Activated CD8-positive, alpha-beta T cell treated with anti-CD3 and anti-CD28 coated beads, Interleukin-2, amount 10 ng/mL, durations not matched to agents 7 days and 5 days (primary cell): ENCODE results near the gene TSFM. TPM values are rescaled to one million over a fixed set of nuclear protein-coding genes. Genes with fewer than 3 reads are reported as not detected.
A peak's percentile ranks its signal among the peaks of the same experiment; 100 is the strongest.

Experiments
- ATAC-seq: fragments of 150-1000 bp; cut with Tn5 transposase; one replicate; pipeline ENCODE4 v1.10.0; 2021; ENCODE audit warnings: moderate library complexity
- CTCF ChIA-PET: fragments of 350-600 bp; sonication (Branson Sonifier 250); formaldehyde crosslinking; loops from one replicate; lab custom pipeline; 2021; ENCODE audit warnings: antibody characterized with exemption; lab: Charles Lee
- POLR2A ChIA-PET: fragments of 350-600 bp; sonication (Branson Sonifier 250); formaldehyde crosslinking; loops from one replicate; lab custom pipeline; 2021; ENCODE audit warnings: antibody characterized with exemption; lab: Charles Lee
- DNase-seq: peaks from one replicate; pipeline ENCODE4 v3.0.0-alpha.2; 2020
- H3K27ac Mint-ChIP-seq: one replicate; pipeline ENCODE4 v1.8.0; 2021; ENCODE audit warnings: mild to moderate bottlenecking, mixed read lengths
- H3K27me3 Mint-ChIP-seq: one replicate; pipeline ENCODE4 v1.8.0; 2021; ENCODE audit warnings: low read depth, mixed read lengths
- H3K36me3 Mint-ChIP-seq: one replicate; pipeline ENCODE4 v1.8.0; 2021; ENCODE audit warnings: low read depth, mixed read lengths
- H3K4me1 Mint-ChIP-seq: one replicate; pipeline ENCODE4 v1.8.0; 2021; ENCODE audit warnings: low read depth, mixed read lengths
- H3K4me3 Mint-ChIP-seq: one replicate; pipeline ENCODE4 v1.8.0; 2021; ENCODE audit warnings: mild to moderate bottlenecking, mixed read lengths
- H3K9me3 Mint-ChIP-seq: one replicate; pipeline ENCODE4 v1.8.0; 2022; ENCODE audit warnings: mixed read lengths; ENCODE audit not compliant: insufficient read depth
- total RNA-seq, 2 experiments: library from RNA; stranded (reverse); gene quantifications; one replicate each; pipeline ENCODE4 v1.2.3, GENCODE V29; 2021

The TSFM gene
- total RNA-seq, 2 experiments from 2014 or later: 35.0 to 35.8 TPM

- DNase-seq (no peak), ATAC-seq (no peak)
- Mint-ChIP-seq H3K27ac (peak overlapping the region; percentile 74), H3K4me1 (peaks cover 51% of the 10 kb centered on the region), H3K36me3 (peaks cover 37% of the 10 kb centered on the region), H3K9me3 (no peaks in the 10 kb centered on the region), H3K4me3 (peak overlapping the region; percentile 90), H3K27me3 (no peaks in the 10 kb centered on the region)
- ChIA-PET CTCF (interaction anchor here (2.5 to 3.7 kb wide), 2 partner anchors 16 to 157 kb away, joined by 21 to 26 read pairs; no protein-coding TSS in a partner anchor), POLR2A (no interaction called here)
These were observed 42.6 kb upstream of the TSFM start for GRCh38 chr12:57739914-57740538.

- peak overlapping the region; percentile 90 for H3K4me3 Mint-ChIP-seq
- H3K4me1 Mint-ChIP-seq: peaks cover 57% of the 10 kb centered on the region
- H3K9me3 Mint-ChIP-seq: no peaks in the 10 kb centered on the region
- ChIA-PET POLR2A (interaction anchor here (0.7 to 1.7 kb wide), 5 partner anchors 11 to 47 kb away, joined by 3 to 5 read pairs (median 4); partner anchors contain the start of genes CDK4 and OS9), CTCF (interaction anchor here (0.8 to 3.7 kb wide), 23 partner anchors 9 to 311 kb away, joined by 3 to 26 read pairs (median 3); partner anchors contain the start of genes B4GALNT1, CDK4, DDIT3 and GLI1)
- no peaks in the 10 kb centered on the region for H3K27me3 Mint-ChIP-seq
- peaks cover 32% of the 10 kb centered on the region for H3K36me3 Mint-ChIP-seq
- DNase-seq (peak; percentile 93), ATAC-seq (peak; percentile 63)
- peak overlapping the region; percentile 92 for H3K27ac Mint-ChIP-seq
These were observed 41.8 kb upstream of the TSFM start for GRCh38 chr12:57740656-57741412.

- ATAC-seq (no peak), DNase-seq (no peak)
- H3K27ac Mint-ChIP-seq: peak overlapping the region; percentile 92
- H3K36me3 Mint-ChIP-seq: peaks cover 33% of the 10 kb centered on the region
- peak overlapping the region; percentile 90 for H3K4me3 Mint-ChIP-seq
- no peaks in the 10 kb centered on the region for H3K27me3 Mint-ChIP-seq
- ChIA-PET CTCF (interaction anchor here (0.7 to 3.7 kb wide), 25 partner anchors 9 to 311 kb away, joined by 3 to 26 read pairs (median 3); partner anchors contain the start of genes B4GALNT1, CDK4, DDIT3 and GLI1), POLR2A (interaction anchor here (0.7 to 1.7 kb wide), 6 partner anchors 11 to 47 kb away, joined by 3 to 5 read pairs (median 4); partner anchors contain the start of genes CDK4 and OS9)
- H3K9me3 Mint-ChIP-seq: no peaks in the 10 kb centered on the region
- H3K4me1 Mint-ChIP-seq: peaks cover 62% of the 10 kb centered on the region
These were observed 41.2 kb upstream of the TSFM start for GRCh38 chr12:57741413-57741789.

GRCh38 chr12:57741844-57742738 lies 40.5 kb upstream of the TSFM start:
- ChIA-PET POLR2A (interaction anchor here (0.7 to 1.7 kb wide), 5 partner anchors 10 to 48 kb away, joined by 3 to 4 read pairs (median 4); partner anchors contain the start of genes CDK4 and OS9), CTCF (interaction anchor here (0.7 to 3.7 kb wide), 26 partner anchors 8 to 312 kb away, joined by 3 to 26 read pairs (median 4); partner anchors contain the start of genes B4GALNT1, CDK4, GLI1 and OS9)
- H3K4me3 Mint-ChIP-seq: peak overlapping the region; percentile 90
- H3K27me3 Mint-ChIP-seq: no peaks in the 10 kb centered on the region
- ATAC-seq (peak; percentile 66), DNase-seq (peak; percentile 93)
- H3K9me3 Mint-ChIP-seq: no peaks in the 10 kb centered on the region
- H3K27ac Mint-ChIP-seq: peak overlapping the region; percentile 92
- H3K4me1 Mint-ChIP-seq: peaks cover 61% of the 10 kb centered on the region
- peaks cover 32% of the 10 kb centered on the region for H3K36me3 Mint-ChIP-seq

GRCh38 chr12:57743769-57744168 lies 38.8 kb upstream of the TSFM start:
- POLR2A ChIA-PET: interaction anchor here (1.1 kb wide), 1 partner anchor 21 kb away, joined by 4 read pairs; no protein-coding TSS in a partner anchor
- peak overlapping the region; percentile 94 for H3K27ac Mint-ChIP-seq
- H3K9me3 Mint-ChIP-seq: no peaks in the 10 kb centered on the region

GRCh38 chr12:57744194-57744776 lies 38.3 kb upstream of the TSFM start:
- ChIA-PET CTCF (interaction anchor here (0.7 to 2.0 kb wide), 10 partner anchors 10 to 285 kb away, joined by 3 to 12 read pairs (median 4); no protein-coding TSS in a partner anchor), POLR2A (interaction anchor here (0.5 to 1.3 kb wide), 6 partner anchors 15 to 1095 kb away, joined by 3 to 4 read pairs (median 3); partner anchors contain the start of gene INHBC)
- DNase-seq (peak; percentile 86), ATAC-seq (peak; percentile 21)
- peak overlapping the region; percentile 94 for H3K27ac Mint-ChIP-seq
- no peaks in the 10 kb centered on the region for H3K27me3 Mint-ChIP-seq
- peaks cover 46% of the 10 kb centered on the region for H3K36me3 Mint-ChIP-seq
- no peaks in the 10 kb centered on the region for H3K9me3 Mint-ChIP-seq
- H3K4me3 Mint-ChIP-seq: peak overlapping the region; percentile 92
- H3K4me1 Mint-ChIP-seq: peaks cover 60% of the 10 kb centered on the region

More at GRCh38 chr12:57743769-57744168, 38.8 kb upstream of the TSFM start:
- H3K36me3 Mint-ChIP-seq: peaks cover 46% of the 10 kb centered on the region
- CTCF ChIA-PET: interaction anchor here (0.8 to 2.0 kb wide), 7 partner anchors 13 to 285 kb away, joined by 3 to 12 read pairs (median 4); no protein-coding TSS in a partner anchor
- ATAC-seq (no peak), DNase-seq (no peak)
- H3K4me1 Mint-ChIP-seq: peaks cover 61% of the 10 kb centered on the region
- no peaks in the 10 kb centered on the region for H3K27me3 Mint-ChIP-seq
- peak overlapping the region; percentile 92 for H3K4me3 Mint-ChIP-seq

- ATAC-seq: peak; percentile 80
- Mint-ChIP-seq H3K4me1 (peaks cover 53% of the 10 kb centered on the region), H3K9me3 (no peaks in the 10 kb centered on the region), H3K36me3 (peaks cover 41% of the 10 kb centered on the region), H3K27me3 (no peaks in the 10 kb centered on the region), H3K4me3 (peak within 1 kb of the TSS; percentile 92), H3K27ac (peak within 1 kb of the TSS; percentile 94)
- ChIA-PET POLR2A (interaction anchor here (0.6 to 1.3 kb wide), 6 partner anchors 14 to 1096 kb away, joined by 3 to 4 read pairs (median 4); partner anchors contain the start of gene INHBC), CTCF (interaction anchor here (0.7 to 2.0 kb wide), 10 partner anchors 9 to 286 kb away, joined by 3 to 12 read pairs (median 4); no protein-coding TSS in a partner anchor)
- DNase-seq: peak; percentile 98
These were observed 37.7 kb upstream of the TSFM start, which contains the start of gene TSPAN31 for GRCh38 chr12:57744777-57745484. Gene TSPAN31 (plus strand): TSS chr12:57745039. CDS start chr12:57745155, 116 bp downstream.

GRCh38 chr12:57745485-57745881 lies 37.1 kb upstream of the TSFM start:
- no peaks in the 10 kb centered on the region for H3K9me3 Mint-ChIP-seq
- peak overlapping the region; percentile 92 for H3K4me3 Mint-ChIP-seq
- H3K27ac Mint-ChIP-seq: peak overlapping the region; percentile 94
- H3K36me3 Mint-ChIP-seq: peaks cover 44% of the 10 kb centered on the region
- no peaks in the 10 kb centered on the region for H3K27me3 Mint-ChIP-seq
- CTCF ChIA-PET: interaction anchor here (0.9 to 2.0 kb wide), 7 partner anchors 9 to 287 kb away, joined by 3 to 12 read pairs (median 4); no protein-coding TSS in a partner anchor
- peaks cover 55% of the 10 kb centered on the region for H3K4me1 Mint-ChIP-seq
- POLR2A ChIA-PET: interaction anchor here (0.6 to 1.3 kb wide), 3 partner anchors 14 to 160 kb away, joined by 3 to 4 read pairs (median 3); no protein-coding TSS in a partner anchor
- DNase-seq (no peak), ATAC-seq (no peak)

- ChIA-PET POLR2A (no interaction called here), CTCF (interaction anchor here (2.0 kb wide), 1 partner anchor 287 kb away, joined by 4 read pairs; no protein-coding TSS in a partner anchor)
- Mint-ChIP-seq H3K36me3 (peaks cover 44% of the 10 kb centered on the region), H3K9me3 (no peaks in the 10 kb centered on the region), H3K4me1 (peaks cover 55% of the 10 kb centered on the region), H3K4me3 (peak overlapping the region; percentile 92), H3K27me3 (no peaks in the 10 kb centered on the region), H3K27ac (peak overlapping the region; percentile 94)
- ATAC-seq (no peak), DNase-seq (no peak)
These were observed 36.6 kb upstream of the TSFM start for GRCh38 chr12:57746025-57746424.
